A375 (cell line): ENCODE measurements around the gene OR4C15. TPM values are rescaled to one million over a fixed set of nuclear protein-coding genes. Genes with fewer than 3 reads are reported as not detected.

Source experiments
- total RNA-seq: library from RNA; depleted of rRNA; stranded (reverse); fragments of >200 nt; shearing (Covaris generic); gene quantifications from 2 replicates; pipeline ENCODE4 v1.2.3, GENCODE V29; 2014; rRNA removed

OR4C15 gene
- total RNA-seq, result not detected in 2 replicates

GRCh38 chr11:55554169-55554568, at the start of gene OR4C15:
Gene OR4C15, plus strand, starts transcription at chr11:55554469. Its CDS starts 0 bp downstream, at chr11:55554469.

GRCh38 chr11:55571828-55572227, 17.6 kb downstream of the OR4C15 start, which contains the start of gene OR4C16:
Gene OR4C16, plus strand, starts transcription at chr11:55572128. Its CDS starts 0 bp downstream, at chr11:55572128.

Other genes with a start within 250 kb of the OR4C15 start
- not detected in 2 replicates for gene OR4A16, start 211.3 kb upstream of the OR4C15 start, total RNA-seq
- gene OR4A15, start 186.5 kb upstream of the OR4C15 start, total RNA-seq, result not detected in 2 replicates
- not detected in 2 replicates for gene OR4C16, start 17.7 kb downstream of the OR4C15 start, total RNA-seq
- not detected in 2 replicates for gene OR4C11, start 53.2 kb downstream of the OR4C15 start, total RNA-seq
- not detected in 2 replicates for gene OR4P4, start 80.6 kb downstream of the OR4C15 start, total RNA-seq
- gene OR4S2, start 93.9 kb downstream of the OR4C15 start, total RNA-seq, result not detected in 2 replicates
- gene OR4C6, start 107.7 kb downstream of the OR4C15 start, total RNA-seq, result not detected in 2 replicates
- not detected in 2 replicates for gene OR5D13, start 219.0 kb downstream of the OR4C15 start, total RNA-seq
- not detected in 2 replicates for gene OR5D14, start 241.1 kb downstream of the OR4C15 start, total RNA-seq